B cell (primary cell): ENCODE results near the gene TFAP2E. TPM values are rescaled to one million over a fixed set of nuclear protein-coding genes. Genes with fewer than 3 reads are reported as not detected.

Source experiments
- ATAC-seq: fragments of 200-7000 bp; cut with Tn5 transposase; one replicate; pipeline ENCODE4 v1.10.0; 2021; ENCODE audit warnings: low read depth, mild to moderate bottlenecking, moderate number of reproducible peaks, moderate library complexity
- CTCF ChIA-PET: fragments of 350-600 bp; sonication (Branson Sonifier 250); formaldehyde crosslinking; loops from one replicate; lab custom pipeline; 2021; ENCODE audit warnings: antibody characterized with exemption, inconsistent platforms; lab: Charles Lee
- POLR2A ChIA-PET: fragments of 350-600 bp; sonication (Branson Sonifier 250); formaldehyde crosslinking; loops from one replicate; lab custom pipeline; 2021; ENCODE audit warnings: antibody characterized with exemption; lab: Charles Lee
- DNase-seq: peaks from one replicate; pipeline ENCODE4 v3.0.0; 2013
- H2AFZ ChIP-seq: 2 replicates; pipeline ENCODE4 v1.6.1; 2012; ENCODE audit warnings: mild to moderate bottlenecking, low read depth, low read length; ENCODE audit not compliant: insufficient read depth, poor library complexity, severe bottlenecking
- H3K27ac ChIP-seq, 2 donors: 1 replicate in 1 of 2; 2 replicates in 1 of 2; pipeline ENCODE4 v1.5.1; 2012 to 2013; ENCODE audit warnings: low read length in 2 of 2, mild to moderate bottlenecking in 2 of 2, moderate library complexity in 1 of 2
- H3K27me3 ChIP-seq, 4 experiments: fragments of 200-600 bp in 1 of 4; sonication (generic) in 1 of 4; replicated peaks in 1 of 4; 1 replicate in 2 of 4; 2 replicates in 2 of 4; pipeline versions ENCODE4 v1.6.1 to v1.7.0; 2013 to 2016; ENCODE audit warnings: low read length in 3 of 4, mild to moderate bottlenecking in 2 of 4, mixed read lengths in 1 of 4, moderate library complexity in 1 of 4; ENCODE audit not compliant: insufficient read depth in 4 of 4, control insufficient read depth in 3 of 4; ENCODE audit errors: control extremely low read depth in 1 of 4
- H3K36me3 ChIP-seq, 2 experiments: replicated peaks in 1 of 2; 1 replicate in 1 of 2; 2 replicates in 1 of 2; pipeline versions ENCODE4 v1.6.1 to v1.7.1; 2013; ENCODE audit warnings: low read length in 1 of 2; ENCODE audit not compliant: insufficient read depth in 2 of 2, control insufficient read depth in 1 of 2; ENCODE audit errors: control extremely low read depth in 1 of 2, extremely low read depth in 1 of 2
- H3K4me1 ChIP-seq, 2 donors: fragments of 200-600 bp in 1 of 2; sonication (generic) in 1 of 2; 1 replicate in 1 of 2; 2 replicates in 1 of 2; pipeline versions ENCODE4 v1.5.1 to v1.6.1; 2013 to 2017; ENCODE audit warnings: low read length in 2 of 2; ENCODE audit not compliant: control insufficient read depth in 2 of 2, insufficient read depth in 2 of 2
- H3K4me2 ChIP-seq: replicated peaks from 2 replicates; pipeline ENCODE3; 2012; ENCODE audit warnings: mild to moderate bottlenecking, low read depth, low read length; ENCODE audit not compliant: poor library complexity, severe bottlenecking
- H3K4me3 ChIP-seq, 5 experiments: fragments of 200-600 bp in 1 of 5; sonication (generic) in 1 of 5; 1 replicate in 3 of 5; 2 replicates in 2 of 5; pipeline versions ENCODE4 v1.5.1 to v1.7.0; 2011 to 2016; ENCODE audit warnings: low read length in 4 of 5, mild to moderate bottlenecking in 4 of 5, low read depth in 2 of 5, control low read depth in 1 of 5, moderate library complexity in 1 of 5; ENCODE audit not compliant: insufficient read depth in 1 of 5; ENCODE audit errors: control extremely low read depth in 1 of 5, extremely low read depth in 1 of 5
- H3K79me2 ChIP-seq: fragments of 200-600 bp; sonication (generic); one replicate; pipeline ENCODE4 v1.6.0; 2016; ENCODE audit warnings: low read length; ENCODE audit not compliant: control insufficient read depth, insufficient read depth
- H3K9ac ChIP-seq: fragments of 200-600 bp; sonication (generic); 2 replicates; pipeline ENCODE4 v1.6.1; 2017; ENCODE audit warnings: mild to moderate bottlenecking, low read length, moderate library complexity
- H3K9me3 ChIP-seq, 3 donors: one replicate each; pipeline versions ENCODE4 v1.6.1 to v1.7.1; 2013; ENCODE audit warnings: low read length in 2 of 3; ENCODE audit not compliant: control insufficient read depth in 2 of 3, insufficient read depth in 1 of 3; ENCODE audit errors: control extremely low read depth in 1 of 3
- H4K20me1 ChIP-seq: 2 replicates; pipeline ENCODE4 v1.6.0; 2012; ENCODE audit warnings: mild to moderate bottlenecking, low read length; ENCODE audit not compliant: insufficient read depth, control insufficient read depth, poor library complexity, severe bottlenecking
- H3K27ac Mint-ChIP-seq: one replicate; pipeline ENCODE4 v1.8.0; 2021; ENCODE audit warnings: mixed read lengths
- H3K27me3 Mint-ChIP-seq: one replicate; pipeline ENCODE4 v1.8.0; 2021; ENCODE audit warnings: mixed read lengths
- H3K4me1 Mint-ChIP-seq: one replicate; pipeline ENCODE4 v1.8.0; 2021; ENCODE audit warnings: mixed read lengths
- H3K4me3 Mint-ChIP-seq: one replicate; pipeline ENCODE4 v1.8.0; 2021; ENCODE audit warnings: mixed read lengths
- H3K9me3 Mint-ChIP-seq: one replicate; pipeline ENCODE4 v1.8.0; 2022; ENCODE audit warnings: mixed read lengths; ENCODE audit not compliant: insufficient read depth
- CTCF ChIP-seq: fragments of 200-600 bp; IDR thresholded peaks from one replicate; pipeline ENCODE4 v1.8.0; 2022; ENCODE audit warnings: antibody characterized with exemption, mild to moderate bottlenecking
- EZH2 ChIP-seq: IDR thresholded peaks from 2 replicates; pipeline ENCODE4 v1.6.1; 2012; ENCODE audit warnings: borderline replicate concordance, low read depth, mild to moderate bottlenecking, moderate library complexity, low read length; ENCODE audit not compliant: insufficient read depth, poor library complexity, severe bottlenecking
- WGBS: methylation state at CpG from one replicate; pipeline ENCODE4 v1.1.5; 2013; ENCODE audit warnings: missing lambda C conversion rate; ENCODE audit not compliant: insufficient coverage; 5-methylcytosine and 5-hydroxymethylcytosine counted together
- intact Hi-C: fragments of 100-400 bp; cut with micrococcal nuclease; formaldehyde crosslinking; loops from one replicate; pipeline ENCODE4 v1.10.0; 2022
- polyA plus RNA-seq: library from polyadenylated mRNA; depleted of rRNA; stranded (reverse); fragments of >200 nt; gene quantifications from 2 replicates; pipeline ENCODE4 v1.2.3, GENCODE V29; 2012
- total RNA-seq, 2 donors: library from RNA; stranded (reverse); fragments of 120-200 nt in 1 of 2; gene quantifications; 1 replicate in 1 of 2; 2 replicates in 1 of 2; pipeline versions ENCODE4 v1.2.3 to v1.2.4, GENCODE V29; 2013 to 2022

The TFAP2E gene
- total and polyA plus RNA-seq, 2 donors (not counting 1 experiment from before 2014, with no cell fraction given), result 2.3 to 4.5 TPM

- Histone ChIP-seq H3K79me2 (no peaks in the 10 kb centered on the region), H3K27ac (no peak overlapping the region), H3K36me3 (peaks cover 3 to 11% of the 10 kb centered on the region in 2 experiments), H4K20me1 (no peaks in the 10 kb centered on the region), H3K27me3 (no peaks in the 10 kb centered on the region), H2AFZ (no peak overlapping the region), H3K9me3 (no peaks in the 10 kb centered on the region), H3K9ac (no peak overlapping the region), H3K4me2 (no peak overlapping the region), H3K4me3 (no peak overlapping the region), H3K4me1 (no peaks in the 10 kb centered on the region)
- ATAC-seq (no peak), DNase-seq (no peak)
- H3K4me1 Mint-ChIP-seq, result no peaks in the 10 kb centered on the region
- WGBS, result 100% methylated on average over 4 of the region's 5 CpGs
- H3K4me3 Mint-ChIP-seq, result no peak overlapping the region
- TF ChIP-seq CTCF (no peak), EZH2 (no peak)
- H3K27ac Mint-ChIP-seq, result no peak overlapping the region
- ChIA-PET CTCF (interaction anchor here (1.1 to 1.2 kb wide), 2 partner anchors 29 to 118 kb away, joined by 3 read pairs; no protein-coding TSS in a partner anchor), POLR2A (no interaction called here)
- no peaks in the 10 kb centered on the region for H3K27me3 Mint-ChIP-seq
- no peaks in the 10 kb centered on the region for H3K9me3 Mint-ChIP-seq
- intact Hi-C loops, result no loop called here
These were observed 24.8 kb downstream of the TFAP2E start for GRCh38 chr1:35597870-35598269.

GRCh38 chr1:35598895-35599294 lies 25.8 kb downstream of the TFAP2E start:
- no peak overlapping the region for H3K9ac ChIP-seq
- H3K36me3 ChIP-seq, result peaks cover 9 to 21% of the 10 kb centered on the region in 2 experiments
- Mint-ChIP-seq H3K9me3 (no peaks in the 10 kb centered on the region), H3K27me3 (no peaks in the 10 kb centered on the region), H3K27ac (no peak overlapping the region), H3K4me3 (no peak overlapping the region), H3K4me1 (no peaks in the 10 kb centered on the region)
- no peak overlapping the region for H2AFZ ChIP-seq
- H3K27me3 ChIP-seq, result no peaks in the 10 kb centered on the region
- H3K4me1 ChIP-seq, result no peaks in the 10 kb centered on the region
- 90% methylated on average over 1 of the region's 2 CpGs for WGBS
- no peaks in the 10 kb centered on the region for H3K9me3 ChIP-seq
- no peak overlapping the region for H3K27ac ChIP-seq
- DNase-seq, result no peak
- no peaks in the 10 kb centered on the region for H3K79me2 ChIP-seq
- no peak overlapping the region for H3K4me3 ChIP-seq
- no peak for ATAC-seq
- H3K4me2 ChIP-seq, result no peak overlapping the region
- intact Hi-C loops, result no loop called here
- POLR2A ChIA-PET, result no interaction called here
- H4K20me1 ChIP-seq, result no peaks in the 10 kb centered on the region
- TF ChIP-seq CTCF (no peak), EZH2 (no peak)
- CTCF ChIA-PET, result interaction anchor here (1.2 kb wide), 1 partner anchor 30 kb away, joined by 3 read pairs; no protein-coding TSS in a partner anchor
